Measurements from ENCODE around the gene C1orf210.

Gene C1orf210

DNA sequence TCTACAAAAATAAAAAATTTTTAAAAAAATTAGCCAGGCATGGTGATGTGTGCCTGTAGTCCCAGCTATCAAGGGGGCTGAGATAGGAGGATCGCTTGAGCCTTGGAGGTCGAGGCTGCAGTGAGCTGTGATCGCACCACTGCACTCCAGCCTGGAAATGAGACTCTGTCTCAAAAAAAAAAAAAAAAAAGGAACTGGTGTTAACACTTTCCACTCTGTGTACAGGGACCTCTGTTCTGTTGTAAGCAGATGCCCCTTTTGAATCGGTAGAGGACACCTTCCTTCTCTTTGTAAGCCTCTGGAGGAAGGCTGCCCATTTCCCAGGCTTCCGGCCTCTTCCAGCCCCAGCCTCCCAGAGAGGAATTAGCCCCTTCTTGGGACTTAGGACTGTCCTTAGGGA lies 7.3 kb upstream of the C1orf210 start:
- no peak for DNase-seq

DNA sequence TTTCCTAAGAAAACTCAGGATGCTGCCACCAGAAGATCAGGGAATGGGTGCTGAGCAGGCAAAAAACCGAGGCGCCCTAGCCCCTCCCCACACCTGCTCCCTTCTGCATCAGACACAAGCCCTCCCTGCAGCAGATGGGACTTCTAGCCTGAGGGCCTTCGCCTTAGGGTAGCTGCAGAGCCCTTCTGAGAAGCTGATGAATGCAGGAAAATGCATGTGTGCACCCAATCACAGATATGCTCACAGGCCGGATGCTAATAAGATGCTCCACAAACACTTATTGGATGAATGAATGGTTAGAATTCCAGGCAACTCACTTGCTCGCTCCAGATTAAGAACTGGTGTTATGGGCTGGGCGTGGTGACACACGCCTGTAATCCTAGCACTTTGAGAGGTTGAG lies 6.8 kb upstream of the C1orf210 start:
- no peak for DNase-seq

DNA sequence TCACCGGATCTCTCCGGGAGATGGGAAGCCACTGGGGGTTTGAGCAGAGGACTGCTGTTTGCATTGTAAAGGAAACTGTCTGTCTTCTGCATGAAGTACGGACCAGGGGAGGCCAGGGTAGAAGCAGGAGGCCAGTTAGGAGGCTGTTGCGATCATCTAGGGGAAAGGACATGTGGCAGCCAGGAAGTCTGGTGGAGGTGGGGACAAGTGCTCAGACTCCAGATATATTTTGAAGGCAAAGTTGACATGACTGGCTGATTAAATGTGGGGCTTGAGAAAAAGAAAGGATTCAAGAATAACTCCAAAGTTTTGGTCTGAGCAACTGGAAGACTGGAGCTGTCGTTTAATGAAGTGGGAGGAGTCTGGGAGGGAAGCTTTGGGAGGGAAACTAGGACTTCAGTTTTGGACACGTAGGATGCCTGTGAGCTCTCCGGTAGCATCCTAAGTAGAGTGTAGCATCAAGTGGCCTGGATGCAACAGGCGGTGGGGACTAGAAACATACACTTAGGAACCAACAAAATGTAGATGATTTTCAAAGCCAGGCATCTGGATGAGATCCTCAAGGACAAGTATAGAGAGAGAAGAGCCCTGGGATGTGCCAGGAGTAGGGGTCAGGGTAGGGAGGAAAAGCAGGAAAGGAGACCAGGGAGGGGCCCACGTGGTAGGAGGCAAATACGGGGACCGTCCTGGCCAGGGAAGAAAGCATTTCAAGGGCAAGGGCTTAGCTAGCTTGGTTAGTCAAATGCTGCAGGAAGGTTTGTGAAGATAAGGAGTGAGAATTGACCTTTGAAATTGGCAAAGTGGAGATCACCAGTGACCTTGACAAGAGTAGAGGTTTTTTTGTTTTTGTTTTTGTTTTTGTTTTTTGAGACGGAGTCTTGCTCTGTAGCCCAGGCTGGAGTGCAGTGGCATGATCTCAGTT lies 3.7 kb upstream of the C1orf210 start:
- DNase-seq: no peak

- no peak for DNase-seq
Measured at GRCh38 chr1:43288058-43288784, 2.8 kb upstream of the C1orf210 start.

GRCh38 chr1:43286533-43286932 lies 1.2 kb upstream of the C1orf210 start:
- no peak for DNase-seq

GRCh38 chr1:43286115-43286514 lies 734 bp upstream of the C1orf210 start:
- no peak for DNase-seq

GRCh38 chr1:43284546-43285110 lies 753 bp downstream of the C1orf210 start:
- no peak for DNase-seq

DNA sequence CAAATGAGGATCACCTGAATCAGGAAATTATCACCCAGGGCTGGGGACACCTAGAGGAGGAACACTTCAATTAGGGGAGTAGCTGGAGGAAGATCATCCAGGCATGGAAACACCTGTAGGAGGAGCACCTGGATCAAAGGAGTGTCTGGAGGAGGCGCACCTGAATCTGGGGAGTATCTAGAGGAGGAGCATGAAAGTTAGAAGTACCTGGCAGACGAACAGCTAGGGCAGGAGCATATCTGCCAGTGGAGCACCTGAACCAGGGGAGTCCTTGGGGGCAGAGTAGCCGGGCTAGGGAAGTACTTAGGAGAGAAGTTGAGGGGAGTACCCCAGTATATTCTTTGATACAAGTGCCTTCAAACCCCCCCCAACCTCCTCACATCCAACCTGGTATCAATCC lies 1.3 kb downstream of the C1orf210 start:
- DNase-seq: no peak

- no peak for DNase-seq
Measured at GRCh38 chr1:43282220-43283195, 2.9 kb downstream of the C1orf210 start.

DNA sequence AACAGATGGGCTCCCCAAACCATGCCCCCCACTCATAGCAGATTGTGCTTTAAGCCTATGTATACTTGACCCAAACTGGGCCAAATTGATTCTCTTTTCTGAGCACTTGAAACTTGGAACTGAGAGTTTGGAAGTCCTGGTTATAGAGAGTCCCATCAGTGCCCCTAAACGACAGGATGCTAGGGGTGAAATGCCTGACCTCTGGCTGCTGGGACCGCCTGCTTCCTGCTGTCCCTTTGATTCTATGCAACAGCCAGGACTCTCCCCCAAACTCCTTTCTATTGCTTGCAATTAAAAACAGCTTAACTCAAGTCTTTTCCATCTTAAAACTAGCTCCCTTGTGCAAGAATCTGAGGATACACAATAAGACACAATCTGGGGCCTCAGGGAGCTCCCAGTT lies 4.7 kb downstream of the C1orf210 start:
- no peak for DNase-seq

- no peak for DNase-seq
Measured at GRCh38 chr1:43279666-43280065, 5.7 kb downstream of the C1orf210 start.

DNA sequence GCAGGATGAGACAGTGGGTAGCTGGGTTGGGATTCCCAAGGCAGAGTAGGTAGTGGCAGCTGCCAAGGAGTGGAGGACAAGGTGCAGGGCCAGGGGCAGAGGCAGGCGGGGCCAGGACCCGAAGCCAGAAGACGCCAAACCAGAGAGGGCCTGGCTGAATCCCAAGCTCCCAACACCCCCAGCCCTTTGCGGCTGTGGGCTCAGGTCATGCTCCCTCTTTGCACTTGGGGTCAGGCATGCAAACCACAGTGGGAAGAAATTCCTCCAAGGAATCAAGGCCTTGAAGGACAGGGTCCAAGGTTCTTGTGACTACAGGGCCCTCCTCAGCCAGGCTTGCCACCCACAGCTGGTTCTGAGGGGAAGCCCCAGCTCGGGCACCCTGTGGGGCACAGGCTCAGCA lies 6.2 kb downstream of the C1orf210 start:
- no peak for DNase-seq

GRCh38 chr1:43277116-43277876 lies 8.1 kb downstream of the C1orf210 start:
- DNase-seq: no peak

DNA sequence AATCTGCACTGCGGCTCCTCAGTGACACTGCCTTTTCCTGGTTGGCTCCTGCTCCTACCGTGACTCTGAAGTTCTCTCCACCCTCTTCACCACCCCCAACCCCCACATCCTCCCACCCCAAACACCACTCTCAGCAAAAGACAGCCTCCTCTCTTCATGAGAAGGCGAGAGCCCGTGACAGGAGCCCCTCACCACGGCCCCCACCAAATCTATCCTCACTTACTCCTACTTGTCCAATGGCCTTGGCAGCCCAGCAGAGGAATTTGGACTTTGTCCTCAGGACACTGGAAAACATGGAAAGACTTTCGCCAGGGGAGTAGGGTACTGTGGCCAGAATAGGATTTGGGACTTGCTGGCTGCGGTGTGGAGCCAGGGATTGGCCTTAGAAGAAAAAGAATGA lies 8.7 kb downstream of the C1orf210 start:
- DNase-seq: no peak

GRCh38 chr1:43275826-43276620 lies 9.4 kb downstream of the C1orf210 start:
- DNase-seq: no peak

DNA sequence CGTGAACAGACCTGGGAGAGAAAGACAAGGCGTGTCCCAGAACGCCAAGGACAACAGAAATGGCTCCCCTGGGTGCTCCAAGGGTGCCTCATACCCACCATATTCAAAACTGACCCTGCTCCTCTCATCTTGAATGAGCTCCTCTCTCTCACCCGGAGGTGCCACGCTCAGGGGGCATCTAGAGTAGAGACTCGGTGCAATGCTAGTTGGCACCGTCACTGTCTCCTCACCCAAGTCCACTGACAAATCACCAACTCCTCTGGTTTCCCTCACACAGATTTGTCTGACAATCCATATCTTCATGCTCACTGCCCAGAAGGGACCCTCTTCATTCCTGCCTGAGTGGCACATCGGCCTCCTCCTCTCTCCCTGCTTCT lies 10.6 kb downstream of the C1orf210 start:
- no peak for DNase-seq

- no peak for DNase-seq
Measured at GRCh38 chr1:43274125-43274803, 11.1 kb downstream of the C1orf210 start.

DNA sequence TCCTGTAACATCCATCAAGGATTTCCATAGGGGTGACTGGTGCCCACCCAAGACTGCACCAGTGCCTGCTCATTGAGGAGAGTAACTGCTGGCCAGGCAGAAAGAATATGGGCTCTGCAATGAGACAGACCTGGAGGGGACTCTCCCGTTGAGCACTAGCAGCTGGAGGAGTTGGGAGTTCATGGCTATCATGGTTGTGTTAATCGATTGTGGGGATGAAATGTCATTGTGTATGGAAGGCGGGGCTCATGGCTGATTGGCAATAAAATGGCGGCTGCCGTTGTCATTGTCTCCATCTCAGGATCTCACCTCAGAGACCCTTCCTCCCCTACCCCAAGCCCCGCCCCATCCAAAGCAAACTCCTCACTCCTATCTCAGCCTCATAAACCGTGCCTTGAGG lies 11.7 kb downstream of the C1orf210 start:
- no peak for DNase-seq

DNA sequence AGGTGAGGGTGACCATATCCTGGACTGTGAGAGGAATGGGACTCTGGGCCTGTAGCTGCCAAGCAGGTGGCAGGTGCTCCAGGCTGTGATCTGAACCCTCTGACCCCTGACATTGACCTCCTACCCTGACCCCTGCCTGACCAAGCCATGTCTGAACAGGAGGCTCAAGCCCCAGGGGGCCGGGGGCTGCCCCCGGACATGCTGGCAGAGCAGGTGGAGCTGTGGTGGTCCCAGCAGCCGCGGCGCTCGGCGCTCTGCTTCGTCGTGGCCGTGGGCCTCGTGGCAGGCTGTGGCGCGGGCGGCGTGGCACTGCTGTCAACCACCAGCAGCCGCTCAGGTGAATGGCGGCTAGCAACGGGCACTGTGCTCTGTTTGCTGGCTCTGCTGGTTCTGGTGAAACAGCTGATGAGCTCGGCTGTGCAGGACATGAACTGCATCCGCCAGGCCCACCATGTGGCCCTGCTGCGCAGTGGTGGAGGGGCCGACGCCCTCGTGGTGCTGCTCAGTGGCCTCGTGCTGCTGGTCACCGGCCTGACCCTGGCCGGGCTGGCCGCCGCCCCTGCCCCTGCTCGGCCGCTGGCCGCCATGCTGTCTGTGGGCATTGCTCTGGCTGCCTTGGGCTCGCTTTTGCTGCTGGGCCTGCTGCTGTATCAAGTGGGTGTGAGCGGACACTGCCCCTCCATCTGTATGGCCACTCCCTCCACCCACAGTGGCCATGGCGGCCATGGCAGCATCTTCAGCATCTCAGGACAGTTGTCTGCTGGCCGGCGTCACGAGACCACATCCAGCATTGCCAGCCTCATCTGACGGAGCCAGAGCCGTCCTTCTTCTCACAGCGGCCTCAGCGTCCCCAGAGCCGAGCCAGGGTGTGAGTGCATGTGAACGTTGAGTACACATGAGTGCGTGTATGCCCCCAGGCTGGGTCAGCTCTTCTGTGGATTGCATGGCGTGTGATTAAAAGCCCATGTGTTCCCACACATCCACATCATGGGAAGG lies 12.5 kb downstream of the C1orf210 start:
- no peak for DNase-seq

Data from activated CD8-positive, alpha-beta memory T cell treated with anti-CD3 and anti-CD28 coated beads, Interleukin-2, amount 50 U/mL, for 4 hours (primary cell).